Kidney (tissue), 14 donors: ENCODE measurements around the gene SLC5A10. TPM values are rescaled to one million over a fixed set of nuclear protein-coding genes. Genes with fewer than 3 reads are reported as not detected.
A peak's percentile ranks its signal among the peaks of the same experiment; 100 is the strongest.

Experiments
- DNase-seq, 5 donors: peaks; one replicate each; pipeline ENCODE4 v3.0.0-alpha.2; 2013 to 2020
- FAIRE-seq: peaks from 2 replicates; lab custom pipeline; 2012; peaks lifted over from hg19 to GRCh38; lab: Jason Lieb, UNC
- H3K27ac ChIP-seq, 2 donors: one replicate each; pipeline ENCODE4 v1.7.0; 2013; ENCODE audit warnings: low read depth in 2 of 2, low read length in 2 of 2, inconsistent platforms in 1 of 2
- H3K27me3 ChIP-seq: one replicate; pipeline ENCODE4 v1.7.1; 2013; ENCODE audit warnings: low read length, inconsistent platforms; ENCODE audit not compliant: control insufficient read depth, insufficient read depth
- H3K36me3 ChIP-seq, 3 donors: one replicate each; pipeline versions ENCODE4 v1.7.0 to v1.7.1; 2013; ENCODE audit warnings: low read length in 3 of 3, control low read depth in 1 of 3, inconsistent platforms in 1 of 3; ENCODE audit not compliant: insufficient read depth in 3 of 3, control insufficient read depth in 2 of 3
- H3K4me1 ChIP-seq, 3 donors: one replicate each; pipeline versions ENCODE4 v1.7.0 to v1.7.1; 2013; ENCODE audit warnings: low read length in 3 of 3, inconsistent platforms in 1 of 3, low read depth in 1 of 3; ENCODE audit not compliant: control insufficient read depth in 2 of 3, insufficient read depth in 2 of 3
- H3K4me3 ChIP-seq, 3 donors: one replicate each; pipeline versions ENCODE4 v1.7.0 to v1.8.1; 2013; ENCODE audit warnings: low read length in 3 of 3, control low read depth in 1 of 3, inconsistent platforms in 1 of 3
- H3K9ac ChIP-seq, 3 donors: one replicate each; pipeline versions ENCODE4 v1.7.0 to v1.7.1; 2013; ENCODE audit warnings: low read length in 3 of 3, control low read depth in 1 of 3, inconsistent platforms in 1 of 3
- H3K9me3 ChIP-seq, 3 donors: one replicate each; pipeline versions ENCODE4 v1.7.0 to v1.7.1; 2013; ENCODE audit warnings: low read length in 3 of 3, control low read depth in 1 of 3, inconsistent platforms in 1 of 3; ENCODE audit not compliant: control insufficient read depth in 2 of 3, insufficient read depth in 1 of 3
- intact Hi-C: fragments of 100-400 bp; cut with DNase I; formaldehyde crosslinking; loops from one replicate; pipeline ENCODE4 v1.11.1; 2022
- polyA plus RNA-seq: library from polyadenylated mRNA; stranded (reverse); fragments of 350-450 nt; fragmentation: Illumina TruSeq; extraction: RNeasy Lipid Tissue Mini Kit (QIAGEN cat#74804); gene quantifications from one replicate; pipeline ENCODE4 v1.2.3, GENCODE V29; 2014; ENCODE audit warnings: low read depth, low replicate concordance; ENCODE audit not compliant: insufficient read depth
- total RNA-seq: library from RNA; stranded (reverse); fragmentation: NEBNext Ultra II Directional; extraction: Animal tissue kit (Norgen Biotek cat#: 25700); gene quantifications from one replicate; pipeline ENCODE4 v1.2.1, GENCODE V29; 2021
- TF ChIP-seq, protein P1 (sequence below): IDR thresholded peaks from 3 replicates; pipeline ENCODE4 v1.5.1; 2012; ENCODE audit warnings: mild to moderate bottlenecking, moderate library complexity, borderline replicate concordance; ENCODE audit not compliant: insufficient read depth; ENCODE audit errors: extremely low read depth
- donor health status: control.
- donor health status: control.
- donor health status: control.
- donor health status: control.
- donor health status: control.
- donor health status: DM: yes; HTN: yes; CAD: no.
- donor health status: Normal renal cell carcinoma (clear cell type).

SLC5A10 gene
- total and polyA plus RNA-seq, 2 donors from 2014 or later, result 9.7 to 16.5 TPM

GRCh38 chr17:18964018-18964351 is 12.0 kb downstream of the SLC5A10 start:
- no peak overlapping the region for H3K27ac ChIP-seq
- intact Hi-C loops, result no loop called here
- no peaks in the 10 kb centered on the region for H3K9me3 ChIP-seq
- FAIRE-seq, result no peak
- TF ChIP-seq, protein P1, sequence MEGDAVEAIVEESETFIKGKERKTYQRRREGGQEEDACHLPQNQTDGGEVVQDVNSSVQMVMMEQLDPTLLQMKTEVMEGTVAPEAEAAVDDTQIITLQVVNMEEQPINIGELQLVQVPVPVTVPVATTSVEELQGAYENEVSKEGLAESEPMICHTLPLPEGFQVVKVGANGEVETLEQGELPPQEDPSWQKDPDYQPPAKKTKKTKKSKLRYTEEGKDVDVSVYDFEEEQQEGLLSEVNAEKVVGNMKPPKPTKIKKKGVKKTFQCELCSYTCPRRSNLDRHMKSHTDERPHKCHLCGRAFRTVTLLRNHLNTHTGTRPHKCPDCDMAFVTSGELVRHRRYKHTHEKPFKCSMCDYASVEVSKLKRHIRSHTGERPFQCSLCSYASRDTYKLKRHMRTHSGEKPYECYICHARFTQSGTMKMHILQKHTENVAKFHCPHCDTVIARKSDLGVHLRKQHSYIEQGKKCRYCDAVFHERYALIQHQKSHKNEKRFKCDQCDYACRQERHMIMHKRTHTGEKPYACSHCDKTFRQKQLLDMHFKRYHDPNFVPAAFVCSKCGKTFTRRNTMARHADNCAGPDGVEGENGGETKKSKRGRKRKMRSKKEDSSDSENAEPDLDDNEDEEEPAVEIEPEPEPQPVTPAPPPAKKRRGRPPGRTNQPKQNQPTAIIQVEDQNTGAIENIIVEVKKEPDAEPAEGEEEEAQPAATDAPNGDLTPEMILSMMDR, result no peak
- H3K27me3 ChIP-seq, result no peaks in the 10 kb centered on the region
- no peak overlapping the region for H3K9ac ChIP-seq
- H3K36me3 ChIP-seq, result peaks cover 0 to 5% (median 2%) of the 10 kb centered on the region in 3 donors
- DNase-seq, result no peak
- no peak overlapping the region for H3K4me3 ChIP-seq
- H3K4me1 ChIP-seq, result peaks cover 0 to 3% (median 0%) of the 10 kb centered on the region in 3 donors

DNA sequence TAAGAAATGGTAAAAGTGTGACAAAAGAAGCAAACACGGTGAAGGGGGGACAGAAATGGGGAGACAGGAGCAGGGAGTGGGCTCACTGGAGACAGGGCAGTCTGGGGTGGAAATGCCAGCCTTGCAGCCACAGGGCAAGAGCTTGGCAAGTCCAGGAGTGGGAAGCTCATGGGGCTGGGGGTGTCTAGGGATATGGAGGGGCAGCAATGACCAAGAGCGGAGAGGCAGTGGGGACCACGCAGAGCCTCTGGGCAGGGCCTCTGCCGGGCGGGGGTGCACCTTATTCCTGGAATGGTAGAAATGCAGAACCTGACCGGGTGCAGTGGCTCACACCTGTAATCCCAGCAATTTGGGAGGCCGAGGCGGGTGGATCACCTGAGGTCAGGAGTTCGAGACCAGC is 12.6 kb downstream of the SLC5A10 start:
- FAIRE-seq, result no peak
- Histone ChIP-seq H3K27ac (no peak overlapping the region), H3K36me3 (peaks cover 0 to 2% (median 0%) of the 10 kb centered on the region in 3 donors), H3K9me3 (no peaks in the 10 kb centered on the region), H3K4me1 (peaks cover 0 to 3% (median 0%) of the 10 kb centered on the region in 3 donors), H3K4me3 (no peak overlapping the region), H3K9ac (no peak overlapping the region), H3K27me3 (no peaks in the 10 kb centered on the region)
- intact Hi-C loops, result no loop called here
- TF ChIP-seq, protein P1, result no peak
- DNase-seq, result peak in 1 of 5 donors; percentile 48

GRCh38 chr17:18965530-18966236 is 13.7 kb downstream of the SLC5A10 start:
- intact Hi-C loops, result no loop called here
- H3K27ac ChIP-seq, result no peak overlapping the region
- no peak for DNase-seq
- no peaks in the 10 kb centered on the region for H3K27me3 ChIP-seq
- H3K36me3 ChIP-seq, result no peaks in the 10 kb centered on the region
- H3K4me3 ChIP-seq, result no peak overlapping the region
- no peak for FAIRE-seq
- TF ChIP-seq, protein P1, result no peak
- no peaks in the 10 kb centered on the region for H3K9me3 ChIP-seq
- H3K9ac ChIP-seq, result no peak overlapping the region
- peaks cover 0 to 3% (median 0%) of the 10 kb centered on the region in 3 donors for H3K4me1 ChIP-seq
